ENCODE measurements around the gene KCNK17. TPM values are rescaled to one million over a fixed set of nuclear protein-coding genes. Genes with fewer than 3 reads are reported as not detected.

KCNK17 gene
- total RNA-seq, 1 experiment from 2014 or later = not detected

- BruUV-seq (replicated peaks) = no TSS peak
- DNase-seq = no peak
- Mint-ChIP-seq H3K4me3 (ENCODE audit: low read depth, unreplicated experiment) (no peak overlapping the region), H3K36me3 (ENCODE audit: insufficient read depth, unreplicated experiment) (no peaks in the 10 kb centered on the region), H3K27me3 (ENCODE audit: unreplicated experiment) (peaks cover 22% of the 10 kb centered on the region), H3K27ac (ENCODE audit: unreplicated experiment) (no peak overlapping the region), H3K9me3 (ENCODE audit: low read depth, unreplicated experiment) (no peaks in the 10 kb centered on the region), H3K4me1 (ENCODE audit: low read depth, unreplicated experiment) (peaks cover 28% of the 10 kb centered on the region)
- intact Hi-C loops (cut with micrococcal nuclease; ENCODE audit: unreplicated experiment) = no loop called here
- TF ChIP-seq CTCF (IDR thresholded peaks at IDR 0.05; ENCODE audit: unreplicated experiment) = no peak
- CTCF ChIA-PET = interaction anchor here (0.9 to 1.9 kb wide), 2 partner anchors 111 to 129 kb away, joined by 3 to 4 read pairs; no protein-coding TSS in a partner anchor
Observed at GRCh38 chr6:39300739-39301138, 13.5 kb downstream of the KCNK17 start.

- no peak for DNase-seq
- CTCF ChIA-PET = interaction anchor here (1.0 kb wide), 1 partner anchor 101 kb away, joined by 3 read pairs; no protein-coding TSS in a partner anchor
- H3K27ac Mint-ChIP-seq (ENCODE audit: unreplicated experiment) = no peak overlapping the region
- TF ChIP-seq CTCF (IDR thresholded peaks at IDR 0.05; ENCODE audit: unreplicated experiment) = no peak
- H3K4me3 Mint-ChIP-seq (ENCODE audit: low read depth, unreplicated experiment) = no peak overlapping the region
- intact Hi-C loops (cut with micrococcal nuclease; ENCODE audit: unreplicated experiment) = no loop called here
- peaks cover 48% of the 10 kb centered on the region for H3K4me1 Mint-ChIP-seq (ENCODE audit: low read depth, unreplicated experiment)
- H3K36me3 Mint-ChIP-seq (ENCODE audit: insufficient read depth, unreplicated experiment) = no peaks in the 10 kb centered on the region
- BruUV-seq (replicated peaks) = no TSS peak
- no peaks in the 10 kb centered on the region for H3K9me3 Mint-ChIP-seq (ENCODE audit: low read depth, unreplicated experiment)
- peaks cover 8% of the 10 kb centered on the region for H3K27me3 Mint-ChIP-seq (ENCODE audit: unreplicated experiment)
Observed at GRCh38 chr6:39298061-39298460, 16.2 kb downstream of the KCNK17 start.

- DNase-seq = no peak
- CTCF ChIA-PET = interaction anchor here (1.0 kb wide), 1 partner anchor 100 kb away, joined by 3 read pairs; no protein-coding TSS in a partner anchor
- Mint-ChIP-seq H3K27me3 (ENCODE audit: unreplicated experiment) (peaks cover 8% of the 10 kb centered on the region), H3K9me3 (ENCODE audit: low read depth, unreplicated experiment) (peaks cover 3% of the 10 kb centered on the region), H3K36me3 (ENCODE audit: insufficient read depth, unreplicated experiment) (no peaks in the 10 kb centered on the region), H3K4me3 (ENCODE audit: low read depth, unreplicated experiment) (no peak overlapping the region), H3K27ac (ENCODE audit: unreplicated experiment) (no peak overlapping the region), H3K4me1 (ENCODE audit: low read depth, unreplicated experiment) (peaks cover 49% of the 10 kb centered on the region)
- intact Hi-C loops (cut with micrococcal nuclease; ENCODE audit: unreplicated experiment) = no loop called here
- BruUV-seq (replicated peaks) = no TSS peak
- TF ChIP-seq CTCF (IDR thresholded peaks at IDR 0.05; ENCODE audit: unreplicated experiment) = no peak
Observed at GRCh38 chr6:39296745-39297640, 17.2 kb downstream of the KCNK17 start.

GRCh38 chr6:39295611-39296011 lies 18.6 kb downstream of the KCNK17 start:
- peaks cover 6% of the 10 kb centered on the region for H3K27me3 Mint-ChIP-seq (ENCODE audit: unreplicated experiment)
- CTCF ChIA-PET = no interaction called here
- H3K9me3 Mint-ChIP-seq (ENCODE audit: low read depth, unreplicated experiment) = peaks cover 3% of the 10 kb centered on the region
- no peak overlapping the region for H3K4me3 Mint-ChIP-seq (ENCODE audit: low read depth, unreplicated experiment)
- H3K27ac Mint-ChIP-seq (ENCODE audit: unreplicated experiment) = no peak overlapping the region
- intact Hi-C loops (cut with micrococcal nuclease; ENCODE audit: unreplicated experiment) = no loop called here
- BruUV-seq (replicated peaks) = no TSS peak
- H3K36me3 Mint-ChIP-seq (ENCODE audit: insufficient read depth, unreplicated experiment) = no peaks in the 10 kb centered on the region
- peaks cover 49% of the 10 kb centered on the region for H3K4me1 Mint-ChIP-seq (ENCODE audit: low read depth, unreplicated experiment)
- no peak for TF ChIP-seq CTCF (IDR thresholded peaks at IDR 0.05; ENCODE audit: unreplicated experiment)
- DNase-seq = no peak
